WTC11 (cell line): ENCODE data around the gene CELF4. TPM values are rescaled to one million over a fixed set of nuclear protein-coding genes. Genes with fewer than 3 reads are reported as not detected.

ENCODE experiments used
- ATAC-seq: fragments of 200-7000 bp; cut with Tn5 transposase; 2 replicates; pipeline ENCODE4 v1.10.0; 2021; ENCODE audit warnings: mild to moderate bottlenecking, moderate library complexity
- CTCF ChIA-PET: fragments of 300-600 bp; sonication (Branson Sonifier 250); formaldehyde crosslinking; loops from one replicate; lab custom pipeline; 2021; ENCODE audit warnings: antibody characterized with exemption; lab: Charles Lee
- POLR2A ChIA-PET: fragments of 350-600 bp; sonication (Branson Sonifier 250); formaldehyde crosslinking; loops from one replicate; lab custom pipeline; 2021; ENCODE audit warnings: antibody characterized with exemption; lab: Charles Lee
- DNase-seq: peaks from one replicate; pipeline ENCODE4 v3.0.0; 2021; ENCODE audit warnings: low spot score
- H3K27ac Mint-ChIP-seq: 2 replicates; pipeline ENCODE4 v1.8.0; 2021; ENCODE audit warnings: mixed read lengths
- H3K27me3 Mint-ChIP-seq: 2 replicates; pipeline ENCODE4 v1.8.0; 2021; ENCODE audit warnings: low read depth, mild to moderate bottlenecking, moderate library complexity, mixed read lengths
- H3K36me3 Mint-ChIP-seq: 2 replicates; pipeline ENCODE4 v1.8.0; 2021; ENCODE audit warnings: mixed read lengths
- H3K4me1 Mint-ChIP-seq: 2 replicates; pipeline ENCODE4 v1.8.0; 2022; ENCODE audit warnings: mixed read lengths
- H3K4me3 Mint-ChIP-seq: 2 replicates; pipeline ENCODE4 v1.8.0; 2021; ENCODE audit warnings: mild to moderate bottlenecking, moderate library complexity, mixed read lengths
- H3K9me3 Mint-ChIP-seq: 2 replicates; pipeline ENCODE4 v1.8.0; 2021; ENCODE audit warnings: mixed read lengths
- AFF4 ChIP-seq: sonication (generic); formaldehyde crosslinking; IDR thresholded peaks from 2 replicates; pipeline ENCODE4 v1.8.1; 2023; ENCODE audit warnings: mild to moderate bottlenecking, missing genetic modification reagents, borderline replicate concordance
- ATF6 ChIP-seq: sonication (generic); formaldehyde crosslinking; IDR thresholded peaks from 2 replicates; pipeline ENCODE4 v1.8.1; 2023; ENCODE audit warnings: mild to moderate bottlenecking, missing genetic modification reagents
- ERG ChIP-seq: fragments of 250-450 bp; sonication (Bioruptor Pico); IDR thresholded peaks from 2 replicates; pipeline ENCODE4 v1.8.0; 2021; ENCODE audit warnings: mild to moderate bottlenecking
- ESRRA ChIP-seq: sonication (generic); formaldehyde crosslinking; IDR thresholded peaks from 2 replicates; pipeline ENCODE4 v1.8.1; 2022; ENCODE audit warnings: mild to moderate bottlenecking, missing genetic modification reagents, borderline replicate concordance
- NR3C1 ChIP-seq: sonication (generic); formaldehyde crosslinking; conservative IDR thresholded peaks from 2 replicates; pipeline ENCODE4 v1.8.1; 2023; ENCODE audit warnings: low read depth, mild to moderate bottlenecking, missing genetic modification reagents
- PRDM15 ChIP-seq: sonication (generic); formaldehyde crosslinking; IDR thresholded peaks from 2 replicates; pipeline ENCODE4 v1.8.0; 2022; ENCODE audit warnings: missing genetic modification reagents
- RORB ChIP-seq: fragments of 250-450 bp; sonication (Bioruptor Pico); IDR thresholded peaks from 2 replicates; pipeline ENCODE4 v1.9.0; 2021; ENCODE audit warnings: mild to moderate bottlenecking
- TP53 ChIP-seq: sonication (generic); formaldehyde crosslinking; IDR thresholded peaks from 2 replicates; pipeline ENCODE4 v1.8.1; 2023; ENCODE audit warnings: mild to moderate bottlenecking, missing genetic modification reagents
- ZNF263 ChIP-seq: sonication (generic); formaldehyde crosslinking; IDR thresholded peaks from 2 replicates; pipeline ENCODE4 v1.8.1; 2022; ENCODE audit warnings: low read depth, mild to moderate bottlenecking, moderate library complexity, missing genetic modification reagents
- ZNF532 ChIP-seq: fragments of 250-450 bp; sonication (Bioruptor Pico); IDR thresholded peaks from 2 replicates; pipeline ENCODE4 v1.9.0; 2021; ENCODE audit warnings: mild to moderate bottlenecking, borderline replicate concordance
- total RNA-seq: library from RNA; stranded (reverse); gene quantifications from 3 replicates; pipeline ENCODE4 v1.2.3, GENCODE V29; 2021

CELF4 gene
- total RNA-seq, 1 experiment from 2014 or later = 2.9 TPM

- Mint-ChIP-seq H3K36me3 (no peaks in the 10 kb centered on the region), H3K9me3 (no peaks in the 10 kb centered on the region), H3K4me1 (no peaks in the 10 kb centered on the region), H3K27ac (no peak overlapping the region), H3K4me3 (no peak overlapping the region), H3K27me3 (peaks cover 14% of the 10 kb centered on the region)
- CTCF ChIA-PET = interaction anchor here (1.1 kb wide), 1 partner anchor 12 kb away, joined by 3 read pairs; no protein-coding TSS in a partner anchor
- POLR2A ChIA-PET = no interaction called here
- ATAC-seq (no peak), DNase-seq (no peak)
- TF ChIP-seq ZNF263 (CRISPR knock-in tag) (no peak), AFF4 (no peak), PRDM15 (CRISPR knock-in tag) (no peak), ZNF532 (no peak), RORB (CRISPR knock-in tag) (no peak), ESRRA (CRISPR knock-in tag) (no peak), ERG (CRISPR knock-in tag) (no peak), TP53 (CRISPR knock-in tag) (no peak), NR3C1 (CRISPR knock-in tag) (no peak), ATF6 (CRISPR knock-in tag) (no peak)
Observed at GRCh38 chr18:37264956-37265355, 300.6 kb downstream of the CELF4 start.
